Activated T-cell treated with anti-CD3 and anti-CD28 coated beads for 24 hours (primary cell): ENCODE measurements around the gene INPP5F.
"Not testable (repeated sequence)": the region's sequence is repeated elsewhere in the genome, so short reads cannot be mapped to it uniquely, and the experiment has no call there.

Experiments used
- DNase-seq: peaks from one replicate; pipeline ENCODE4 v3.0.0-alpha.2; 2020; ENCODE audit warnings: low read depth

INPP5F gene

GRCh38 chr10:119824299-119824698 is 98.4 kb downstream of the INPP5F start:
- DNase-seq = no peak

GRCh38 chr10:119826771-119827170 is 100.9 kb downstream of the INPP5F start:
- DNase-seq = no peak

- DNase-seq = no peak
Measured at GRCh38 chr10:119827430-119827829, 101.6 kb downstream of the INPP5F start.

- no peak for DNase-seq
Measured at GRCh38 chr10:119829429-119829828, 103.6 kb downstream of the INPP5F start.

- DNase-seq = no peak
Measured at GRCh38 chr10:119830851-119831250, 105.0 kb downstream of the INPP5F start.

- no peak for DNase-seq
Measured at GRCh38 chr10:119831656-119832055, 105.8 kb downstream of the INPP5F start.

- no peak for DNase-seq
Measured at GRCh38 chr10:119832951-119833350, 107.1 kb downstream of the INPP5F start.

GRCh38 chr10:119834188-119834587 is 108.3 kb downstream of the INPP5F start:
- DNase-seq = no peak

- no peak for DNase-seq
Measured at GRCh38 chr10:119845656-119846055, 119.8 kb downstream of the INPP5F start.

GRCh38 chr10:119849031-119849789 is 123.4 kb downstream of the INPP5F start:
- DNase-seq = no peak

GRCh38 chr10:119849944-119850343 is 124.1 kb downstream of the INPP5F start:
- DNase-seq = no peak

- no peak for DNase-seq
Measured at GRCh38 chr10:119852277-119852676, 126.4 kb downstream of the INPP5F start.

- DNase-seq = no peak
Measured at GRCh38 chr10:119852822-119853221, 127.0 kb downstream of the INPP5F start.

- no peak for DNase-seq
Measured at GRCh38 chr10:119853574-119853973, 127.7 kb downstream of the INPP5F start.

- no peak for DNase-seq
Measured at GRCh38 chr10:119858063-119858462, 132.2 kb downstream of the INPP5F start.

- no peak for DNase-seq
Measured at GRCh38 chr10:119859420-119860258, 133.8 kb downstream of the INPP5F start.

- no peak for DNase-seq
Measured at GRCh38 chr10:119860866-119861607, 135.2 kb downstream of the INPP5F start.

- no peak for DNase-seq
Measured at GRCh38 chr10:119862524-119862923, 136.7 kb downstream of the INPP5F start.

GRCh38 chr10:119863951-119864565 is 138.2 kb downstream of the INPP5F start:
- no peak for DNase-seq

- no peak for DNase-seq
Measured at GRCh38 chr10:119865699-119866240, 139.9 kb downstream of the INPP5F start.

- DNase-seq = no peak
Measured at GRCh38 chr10:119867317-119867716, 141.5 kb downstream of the INPP5F start.

- DNase-seq = not testable (repeated sequence)
Measured at GRCh38 chr10:119869398-119869797, 143.5 kb downstream of the INPP5F start.
